ENCODE results near the gene FGFBP3.
"Not testable (repeated sequence)": the region's sequence is repeated elsewhere in the genome, so short reads cannot be mapped to it uniquely, and the experiment has no call there.

Gene FGFBP3

DNA sequence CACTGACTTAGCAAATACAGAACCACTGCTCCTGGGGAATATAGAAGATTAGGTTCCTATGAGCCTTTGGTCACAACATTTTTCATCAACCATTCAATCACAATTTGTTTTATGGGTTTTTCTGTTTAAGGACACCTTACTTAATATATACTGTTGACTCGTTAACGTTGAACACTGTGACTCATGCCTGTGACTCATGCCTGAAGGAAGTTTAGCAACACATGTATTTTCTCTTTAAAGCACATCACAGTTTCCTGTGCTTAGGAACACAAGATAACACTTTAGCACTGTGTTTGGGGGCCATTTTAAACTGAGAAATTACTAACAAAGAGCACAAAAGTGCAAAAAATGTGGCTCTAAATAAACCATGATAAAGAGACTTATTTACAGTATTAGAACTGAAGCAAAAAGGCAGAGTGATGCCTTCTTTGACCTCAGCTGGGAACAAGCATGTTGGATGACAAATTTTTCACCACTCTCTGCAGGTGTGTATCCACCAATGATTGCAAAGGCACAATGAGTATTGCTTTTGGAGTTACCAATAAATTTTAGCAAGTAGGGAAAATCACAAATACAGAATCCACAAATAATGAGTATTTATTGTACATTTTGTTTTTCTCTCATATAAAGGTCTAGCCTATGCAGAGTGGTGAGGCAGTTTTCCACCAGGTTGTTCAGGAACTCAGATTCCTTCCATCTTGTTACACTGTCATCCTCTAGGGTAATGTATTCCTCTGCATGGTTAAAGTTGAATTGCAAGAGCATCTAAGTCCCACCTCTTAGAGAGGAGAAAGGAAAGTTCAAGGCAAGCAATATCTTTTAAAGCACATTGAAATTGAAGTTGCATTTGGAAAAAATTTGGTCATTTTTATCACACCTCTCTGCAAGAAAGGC is 7.3 kb downstream of the FGFBP3 start:
- DNase-seq (ENCODE audit: low spot score), result no peak

DNA sequence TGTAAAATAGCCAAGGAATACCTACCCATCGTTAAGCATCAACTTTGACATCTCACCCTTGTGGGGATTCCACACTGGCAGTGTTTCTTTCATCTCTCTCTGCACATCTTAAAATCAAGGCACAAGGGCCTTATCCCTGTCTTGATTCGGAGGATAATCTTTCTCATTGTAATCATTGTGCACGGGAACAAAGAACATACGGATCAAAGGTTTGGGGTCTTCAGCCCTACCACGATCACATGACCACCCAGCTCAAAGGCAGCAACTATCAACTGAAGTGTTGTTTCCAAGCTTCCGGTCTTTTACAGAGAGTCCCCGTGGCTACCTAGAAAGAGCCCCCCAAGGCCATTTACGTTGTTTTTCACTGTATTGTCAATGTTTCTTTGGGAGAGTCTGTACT is 11.9 kb downstream of the FGFBP3 start:
- DNase-seq (ENCODE audit: low spot score), result no peak

DNA sequence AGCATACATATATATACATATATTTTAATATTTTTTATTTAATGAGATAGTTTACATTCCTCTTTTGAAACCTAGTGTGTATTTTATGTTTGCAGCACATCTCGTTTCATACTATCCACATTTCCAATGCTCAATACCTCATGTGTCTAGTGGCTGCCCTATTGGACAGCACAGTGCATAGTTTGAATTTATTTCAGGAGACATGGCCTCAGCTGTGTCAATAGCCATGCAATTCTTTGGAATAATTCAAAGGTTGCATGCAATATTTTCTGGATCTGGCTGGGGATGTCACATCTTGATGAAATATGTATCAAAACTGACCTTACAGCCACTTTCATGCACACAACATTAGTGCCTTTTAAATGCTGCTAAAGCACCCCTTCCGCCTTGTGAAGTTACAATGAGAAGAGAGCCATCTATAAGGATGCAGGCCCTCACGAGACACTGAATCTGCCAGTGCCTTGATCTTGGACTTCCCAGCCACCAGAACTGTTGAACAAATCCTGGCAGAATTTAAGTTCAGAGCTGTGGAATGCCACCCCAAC is 13.0 kb downstream of the FGFBP3 start:
- no peak for DNase-seq (ENCODE audit: low spot score)

DNA sequence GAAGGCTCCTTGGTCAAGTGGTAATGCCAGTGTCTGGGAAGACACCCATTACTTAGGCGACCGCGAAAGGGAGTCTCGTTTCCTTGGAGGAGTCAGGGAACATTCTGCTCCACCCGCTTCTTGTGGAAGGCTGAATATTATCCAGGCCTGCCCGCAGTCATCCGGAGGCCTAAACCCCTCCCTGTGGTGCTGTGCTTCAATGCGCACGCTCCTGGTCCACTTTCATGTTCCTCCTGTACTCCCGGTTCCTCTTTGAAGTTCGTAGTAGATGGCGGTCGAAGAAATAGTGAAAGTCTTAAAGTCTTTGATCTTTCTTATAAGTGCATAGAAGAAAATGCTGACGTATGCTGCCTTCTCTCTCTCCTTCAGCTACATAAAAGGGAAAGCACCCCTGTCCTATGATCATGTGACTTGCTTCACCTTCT is 15.0 kb downstream of the FGFBP3 start:
- not testable (repeated sequence) for DNase-seq (ENCODE audit: low spot score)

DNA sequence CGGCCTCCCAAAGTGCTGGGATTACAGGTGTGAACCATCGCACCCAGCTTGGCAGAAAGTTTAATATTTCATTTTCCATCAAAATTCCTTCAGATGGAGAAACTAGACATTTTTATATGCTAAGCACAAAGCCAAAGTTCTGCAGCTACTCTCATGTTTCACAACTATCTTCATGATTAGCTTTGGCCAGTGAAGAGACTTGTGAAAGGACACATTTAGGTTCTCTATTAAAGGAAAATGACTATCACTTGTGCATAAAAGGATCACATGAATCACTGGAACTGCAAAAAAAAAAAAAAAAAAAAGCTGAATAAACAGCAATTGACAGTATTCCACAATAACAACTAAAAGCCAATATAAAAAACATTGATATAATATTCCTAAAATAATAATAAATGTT is 16.2 kb downstream of the FGFBP3 start:
- no peak for DNase-seq (ENCODE audit: low spot score)

DNA sequence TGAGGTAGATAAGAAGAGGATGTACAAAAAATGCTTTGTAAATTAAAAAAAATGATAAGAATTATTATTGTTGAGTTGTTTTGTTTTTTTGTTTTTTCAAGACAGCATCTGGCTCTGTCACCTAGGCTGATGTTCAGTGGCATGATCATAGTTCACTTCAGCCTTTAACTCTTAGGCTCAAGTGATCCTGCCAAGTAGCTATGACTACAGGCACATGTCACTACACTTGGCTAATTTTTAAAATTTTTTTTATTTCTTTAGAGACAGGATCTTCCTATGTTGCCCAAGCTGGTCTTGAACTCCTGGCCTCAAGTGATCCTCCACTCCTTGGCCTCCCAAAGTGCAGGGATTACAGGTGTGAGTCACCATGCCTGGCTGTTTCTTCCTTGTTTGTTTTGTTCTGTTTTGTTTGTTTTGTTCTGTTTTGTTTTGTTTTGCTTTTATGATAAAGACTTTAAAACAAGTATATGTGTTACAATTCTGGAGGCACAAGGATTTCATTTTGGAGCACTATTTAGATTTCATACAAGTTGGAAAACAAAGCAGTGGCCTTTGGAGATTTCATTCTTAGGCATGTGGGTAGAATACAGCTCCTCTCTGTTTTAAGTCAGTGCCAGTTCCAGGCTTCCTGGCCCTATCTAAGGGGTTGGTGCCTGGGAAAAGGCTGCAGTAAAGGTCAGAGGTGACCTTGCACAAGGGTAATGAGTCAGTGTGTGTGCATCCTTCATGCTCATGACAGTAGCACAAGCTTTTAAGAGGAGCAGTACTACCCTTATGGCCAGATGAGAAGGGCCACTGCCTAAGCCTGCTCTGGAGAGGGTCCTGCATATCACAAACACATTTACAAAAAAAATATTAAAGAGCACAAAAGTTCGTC is 17.9 kb downstream of the FGFBP3 start:
- no peak for DNase-seq (ENCODE audit: low spot score)

DNA sequence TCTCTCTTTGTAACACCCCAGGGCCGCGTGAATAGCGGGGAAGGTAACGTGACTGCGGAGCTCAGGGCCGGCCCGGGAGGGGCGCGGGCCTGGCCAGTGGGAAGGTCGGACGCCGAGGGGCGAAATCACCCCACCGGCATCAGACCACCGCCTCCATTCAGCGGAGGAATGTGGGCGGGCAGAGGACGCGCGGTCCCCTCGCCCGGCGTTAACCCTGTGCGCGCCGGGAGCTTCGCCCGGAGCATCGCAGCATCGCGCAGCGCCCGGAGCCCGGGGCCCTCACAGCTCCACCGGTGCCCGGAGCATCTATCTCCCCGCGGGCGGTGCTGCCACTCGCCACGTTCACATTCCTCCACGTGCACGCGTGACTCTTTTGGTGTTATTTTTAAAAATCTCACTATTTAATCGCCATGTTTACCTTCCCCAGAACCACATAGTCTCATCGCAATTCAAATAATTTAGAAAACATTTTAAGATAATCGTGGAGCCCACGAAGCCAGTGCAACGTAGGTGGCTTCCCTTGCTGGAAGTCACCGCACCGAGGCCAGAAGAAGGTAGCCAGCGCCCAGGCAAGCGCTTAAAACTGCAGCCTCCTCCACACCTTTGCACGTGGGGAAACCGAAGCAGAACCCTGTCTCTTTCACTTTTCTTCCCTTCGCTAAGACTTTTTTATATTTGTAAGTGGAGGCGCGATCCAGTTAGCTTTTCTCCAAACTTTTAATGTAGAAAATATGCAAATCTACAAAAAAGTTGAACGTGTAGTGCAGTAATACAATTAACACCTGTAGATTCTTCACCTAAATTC is 21.8 kb downstream of the FGFBP3 start:
- DNase-seq (ENCODE audit: low spot score), result peak; percentile 57

DNA sequence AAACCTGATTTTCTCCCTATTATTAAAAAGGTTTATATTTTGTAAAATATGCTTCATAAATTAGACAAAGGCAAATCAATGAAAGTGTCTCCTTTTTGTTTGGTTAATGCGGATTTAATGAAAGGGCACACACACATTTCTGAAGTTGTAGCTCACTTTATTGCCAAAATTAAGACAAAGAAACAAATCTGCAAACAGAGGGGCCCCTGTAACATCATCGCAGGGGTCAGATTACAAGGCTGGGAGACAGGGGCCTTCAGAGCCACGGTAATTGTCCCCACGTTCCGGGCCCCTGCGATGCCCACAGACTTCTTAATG is 22.4 kb downstream of the FGFBP3 start:
- DNase-seq (ENCODE audit: low spot score), result no peak

DNA sequence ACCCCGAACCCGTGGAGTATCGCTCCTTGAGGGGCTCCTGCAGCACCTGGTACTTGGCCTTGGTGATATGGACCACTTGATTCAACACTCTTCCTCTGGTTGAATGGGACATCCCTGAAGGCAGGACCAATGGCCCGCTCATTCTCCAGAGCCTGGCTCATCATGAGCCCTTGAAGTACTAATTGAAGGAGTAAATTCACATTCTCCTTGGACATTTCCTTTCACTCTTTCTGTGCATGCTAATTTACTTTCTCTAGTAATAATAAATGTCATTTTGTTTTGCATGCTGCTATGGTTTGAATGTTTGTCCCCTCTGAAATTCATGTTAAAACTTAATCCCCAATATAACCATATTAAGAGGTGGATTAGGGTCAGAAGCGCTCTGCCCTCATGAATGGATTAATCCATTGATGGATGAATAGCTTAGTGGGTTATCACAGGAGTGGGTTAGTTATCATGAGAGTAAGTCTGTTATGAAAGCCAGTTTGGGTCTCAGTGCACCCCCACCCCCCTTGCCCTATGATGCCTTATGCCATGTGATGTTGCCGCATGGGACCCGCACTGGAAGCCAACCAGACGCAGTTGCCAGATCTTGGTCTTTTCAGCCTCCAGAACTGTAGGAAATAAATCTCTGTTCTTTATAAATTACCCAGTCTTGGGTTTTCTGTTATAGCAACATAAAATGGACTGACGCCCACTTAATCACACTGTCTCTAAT is 23.8 kb downstream of the FGFBP3 start:
- no peak for DNase-seq (ENCODE audit: low spot score)

DNA sequence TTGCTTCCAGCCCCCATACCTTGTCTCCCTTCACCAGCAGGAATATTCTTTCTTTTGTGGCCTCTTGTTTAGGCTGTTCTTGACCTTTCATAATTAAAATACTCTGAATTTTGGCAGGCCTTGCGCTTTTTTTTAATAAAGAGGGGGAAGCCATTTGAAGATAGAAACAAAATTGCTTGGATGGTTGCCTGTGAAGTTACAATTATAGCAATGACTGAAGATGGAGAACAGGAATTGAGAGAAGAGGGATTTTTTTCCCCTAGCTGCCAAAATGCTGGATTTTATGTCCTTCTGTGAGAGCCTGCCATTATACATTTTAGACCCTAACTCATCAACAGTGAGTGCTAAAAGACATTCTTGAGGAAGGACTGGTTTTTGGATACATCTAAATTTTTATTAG is 24.8 kb downstream of the FGFBP3 start:
- DNase-seq (ENCODE audit: low spot score), result no peak

DNA sequence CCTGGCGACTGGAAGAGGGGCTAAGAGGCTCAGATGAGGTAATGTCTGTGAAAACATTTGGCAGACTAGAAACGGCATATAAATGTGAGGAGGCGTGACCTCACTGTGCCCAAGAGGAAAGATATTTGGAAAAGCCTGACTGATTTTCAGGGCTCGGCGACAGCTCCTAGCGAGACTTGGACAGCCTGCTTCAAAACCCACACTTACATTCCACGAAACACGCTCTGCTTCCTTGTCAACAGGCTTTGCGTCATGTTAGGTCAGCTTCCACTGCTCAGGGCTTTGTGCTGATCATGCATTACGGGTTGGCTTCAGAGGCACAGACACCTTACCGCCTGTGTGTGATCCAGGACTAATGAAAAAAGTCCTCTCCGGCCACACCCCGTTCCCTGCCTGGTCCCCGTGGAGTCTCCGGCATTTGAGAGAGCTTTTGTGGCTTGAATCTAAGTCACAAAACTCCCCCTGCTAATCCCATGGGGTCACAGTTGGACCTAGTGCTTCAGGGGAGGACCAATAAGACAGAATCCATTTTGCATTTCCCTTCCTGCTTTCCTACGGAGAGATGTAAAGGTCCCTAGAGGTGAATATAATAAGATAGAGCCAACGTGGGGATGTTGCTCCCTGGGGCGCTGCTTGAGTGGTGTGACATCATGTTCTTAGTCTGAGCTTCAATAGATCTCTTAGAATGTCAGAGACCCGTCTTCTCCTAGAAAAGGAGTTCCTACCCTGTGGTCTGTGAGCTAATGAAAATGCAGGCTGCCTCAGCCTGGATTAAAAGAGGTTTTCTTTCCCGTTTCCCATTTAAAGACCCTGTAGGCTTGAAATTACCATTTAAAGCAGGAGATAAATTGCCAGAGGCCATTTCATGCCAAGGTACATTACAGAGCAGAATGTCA is 25.5 kb downstream of the FGFBP3 start:
- DNase-seq (ENCODE audit: low spot score), result no peak

DNA sequence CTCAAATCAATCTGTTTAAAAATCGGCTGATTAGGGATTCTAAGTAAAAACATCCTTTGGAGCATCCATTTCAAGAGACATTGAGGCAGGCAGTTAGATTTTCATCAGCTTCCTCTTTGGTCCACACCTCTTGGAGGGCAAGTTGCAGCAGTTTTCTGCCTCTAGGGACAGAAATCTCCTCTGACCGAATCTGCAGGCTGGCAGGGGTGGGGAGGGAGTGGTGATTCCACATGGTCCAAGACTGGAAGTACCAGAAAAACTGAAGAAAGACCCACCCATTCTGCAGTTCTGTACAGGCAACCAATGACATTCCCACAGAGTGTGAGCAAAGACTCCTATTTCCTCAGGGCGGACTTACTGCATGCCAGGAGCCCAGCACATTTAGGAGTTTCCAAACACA is 29.0 kb downstream of the FGFBP3 start:
- no peak for DNase-seq (ENCODE audit: low spot score)

DNA sequence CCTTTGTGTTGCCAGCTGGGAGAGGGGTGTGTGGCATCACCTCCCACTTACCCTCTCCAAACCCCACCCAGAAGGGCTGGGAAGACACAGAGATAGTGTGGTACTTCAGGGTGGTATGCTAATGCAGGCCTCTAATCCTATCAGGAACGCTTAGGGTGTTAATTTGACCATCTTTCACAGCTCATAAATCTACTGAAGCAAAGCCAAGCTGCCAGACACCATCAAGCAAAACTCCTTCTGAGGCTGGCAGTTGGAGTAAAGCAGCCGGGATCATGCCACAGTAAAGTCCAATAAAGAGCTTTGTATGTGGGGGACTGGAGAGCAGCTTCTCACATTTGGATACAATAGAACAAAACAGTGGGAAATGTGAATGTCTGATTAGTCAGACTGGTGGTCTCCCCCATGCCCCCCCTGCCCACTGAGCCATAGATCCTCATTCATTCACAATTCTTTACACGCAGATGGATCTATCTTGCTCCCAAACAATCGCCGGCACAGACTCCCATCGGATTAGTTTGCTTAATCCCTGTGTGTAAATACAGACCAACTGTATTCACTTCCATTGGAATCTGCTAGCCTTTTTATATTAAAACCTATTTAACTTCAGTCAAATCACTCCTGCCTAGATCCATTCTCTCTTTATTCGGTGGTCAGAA is 29.6 kb downstream of the FGFBP3 start:
- DNase-seq (ENCODE audit: low spot score), result no peak

DNA sequence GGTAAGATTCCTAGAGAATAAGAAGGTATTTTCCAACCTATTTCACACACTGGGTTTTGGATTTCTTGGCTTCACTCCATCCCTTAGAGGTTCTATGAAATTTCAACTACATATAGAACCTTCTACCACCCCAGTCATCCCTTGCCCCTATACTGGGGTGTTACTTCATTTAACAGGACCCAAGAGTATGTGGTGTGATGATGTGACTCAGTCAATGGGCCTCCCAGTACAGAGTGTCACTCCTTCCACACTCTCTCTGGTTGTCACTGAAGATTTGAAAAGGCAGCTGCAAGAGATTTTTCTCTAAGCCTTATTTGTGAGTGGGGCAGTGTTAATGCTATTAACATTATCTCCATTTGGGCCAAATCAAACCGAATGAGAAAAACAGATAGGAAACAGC is 33.5 kb downstream of the FGFBP3 start:
- no peak for DNase-seq (ENCODE audit: low spot score)

DNA sequence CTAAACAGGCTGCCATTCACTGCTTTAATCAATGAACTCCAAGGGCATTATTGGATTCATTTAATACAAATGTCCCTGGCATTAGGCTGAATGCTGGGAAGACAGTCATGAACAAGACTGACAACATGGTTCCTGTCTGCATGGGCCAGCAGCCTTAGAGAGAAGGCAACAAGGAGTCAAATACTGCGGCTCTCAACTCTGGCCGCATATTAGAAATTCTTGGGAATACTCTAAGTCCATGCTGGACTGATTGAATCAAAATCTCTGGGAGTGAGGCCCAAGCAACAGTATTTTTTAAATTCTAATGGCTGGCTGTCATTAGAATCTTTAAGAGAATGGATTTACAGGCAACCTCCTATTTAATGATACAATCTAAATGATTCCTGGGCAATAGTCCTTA is 34.1 kb downstream of the FGFBP3 start:
- DNase-seq (ENCODE audit: low spot score), result no peak

DNA sequence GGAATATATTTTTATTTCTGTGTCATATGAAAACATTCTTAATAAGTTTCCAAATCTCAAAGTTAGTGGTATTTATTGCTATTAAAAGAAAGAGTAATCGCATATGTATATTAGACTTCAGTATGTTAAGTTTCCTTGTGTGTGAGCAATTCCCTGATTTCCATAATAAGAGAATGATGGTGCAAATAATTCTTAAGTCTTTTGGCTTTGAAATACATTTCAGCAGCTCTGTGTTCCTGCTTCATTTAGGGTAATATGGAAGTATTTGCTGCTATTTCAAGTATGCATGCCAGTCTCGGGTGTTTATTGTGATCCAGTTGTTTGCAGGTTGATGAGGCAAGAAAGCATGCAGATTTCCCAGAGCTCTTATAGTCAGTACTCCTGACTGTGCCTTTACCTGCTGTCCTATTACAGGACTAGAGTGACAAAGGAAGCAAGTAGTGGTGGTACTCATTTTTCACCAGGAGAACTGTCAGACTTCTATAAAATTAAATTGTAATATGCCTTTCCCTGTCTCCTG is 43.7 kb downstream of the FGFBP3 start:
- no peak for DNase-seq (ENCODE audit: low spot score)

DNA sequence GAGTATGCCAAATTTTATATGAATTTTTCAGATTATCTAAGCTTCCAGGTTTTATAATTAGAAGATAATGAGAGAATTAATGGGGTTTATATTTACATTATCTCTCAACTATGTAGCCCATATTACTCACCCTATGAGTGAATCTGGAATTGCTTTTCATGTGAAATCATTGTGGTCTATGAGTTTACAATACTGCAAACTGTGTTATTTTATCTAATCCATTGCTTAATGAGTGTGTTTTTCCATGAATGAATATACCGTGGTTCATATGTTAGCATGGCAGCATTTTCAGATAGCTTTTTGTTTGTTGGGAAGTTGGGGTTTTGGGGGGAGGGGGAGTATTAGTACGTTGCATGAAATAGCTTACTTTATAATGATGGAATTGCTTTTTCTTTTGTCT is 44.5 kb downstream of the FGFBP3 start:
- DNase-seq (ENCODE audit: low spot score), result no peak

DNA sequence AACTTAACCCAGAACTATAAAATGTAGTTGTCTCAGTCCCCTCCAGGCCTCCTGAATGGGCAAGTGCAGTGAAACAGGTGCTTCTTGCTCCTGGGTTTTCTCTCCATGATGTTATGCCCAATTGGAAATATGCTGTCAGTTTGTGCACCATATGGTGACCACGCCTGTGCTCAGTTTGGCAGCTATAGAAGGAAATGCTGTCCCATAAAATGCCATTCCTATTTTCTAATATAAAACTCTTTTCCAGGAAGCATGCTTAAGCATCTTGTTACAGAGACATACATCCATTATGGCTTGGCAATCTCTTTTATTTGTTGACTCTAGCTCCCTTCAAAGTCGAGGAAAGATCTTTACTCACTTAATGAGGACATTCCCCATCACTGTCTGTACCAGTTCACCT is 45.2 kb downstream of the FGFBP3 start:
- no peak for DNase-seq (ENCODE audit: low spot score)

DNA sequence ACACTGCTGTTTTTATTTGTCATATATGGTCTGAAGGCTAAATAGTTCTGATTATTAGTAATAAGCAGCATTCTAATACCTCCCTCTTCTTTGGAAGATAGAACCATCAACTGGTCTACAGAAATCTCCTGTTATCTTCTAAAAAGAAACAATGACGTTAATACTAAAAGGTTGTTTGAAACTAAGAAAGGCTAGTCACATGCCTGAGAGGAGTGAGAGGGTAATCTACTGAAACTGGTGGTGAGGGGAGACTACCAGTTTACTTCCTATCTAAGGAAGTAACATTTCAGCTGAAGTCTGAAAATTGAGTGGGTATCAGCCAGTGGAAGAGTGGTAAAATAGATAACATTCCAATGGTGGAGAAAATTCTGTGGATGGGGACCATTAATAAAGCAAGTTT is 48.4 kb downstream of the FGFBP3 start:
- DNase-seq (ENCODE audit: low spot score), result no peak

DNA sequence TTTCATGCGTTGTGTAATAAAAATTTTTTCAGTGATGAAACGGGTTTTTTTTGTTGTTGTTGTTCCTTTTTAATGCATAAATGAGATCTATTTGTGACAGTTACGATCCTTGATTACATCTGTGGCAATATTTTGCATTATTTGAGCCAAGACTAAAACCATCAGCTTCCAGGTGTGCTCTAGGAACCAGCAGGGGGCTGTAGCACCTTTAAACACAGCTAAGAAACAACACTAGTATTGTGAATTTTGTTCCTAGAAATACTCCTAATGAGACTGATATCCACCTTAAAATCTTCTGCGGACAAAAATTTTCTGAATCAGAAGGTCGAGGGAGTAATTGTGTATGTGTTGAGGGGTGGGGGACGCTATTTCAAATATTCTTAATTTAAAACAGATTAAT is 52.6 kb downstream of the FGFBP3 start:
- no peak for DNase-seq (ENCODE audit: low spot score)

Data from pons (tissue), 1 donor.